Measurements from ENCODE around the gene DENND10.
"Not testable (repeated sequence)": the region's sequence is repeated elsewhere in the genome, so short reads cannot be mapped to it uniquely, and the experiment has no call there.

Gene DENND10

DNA sequence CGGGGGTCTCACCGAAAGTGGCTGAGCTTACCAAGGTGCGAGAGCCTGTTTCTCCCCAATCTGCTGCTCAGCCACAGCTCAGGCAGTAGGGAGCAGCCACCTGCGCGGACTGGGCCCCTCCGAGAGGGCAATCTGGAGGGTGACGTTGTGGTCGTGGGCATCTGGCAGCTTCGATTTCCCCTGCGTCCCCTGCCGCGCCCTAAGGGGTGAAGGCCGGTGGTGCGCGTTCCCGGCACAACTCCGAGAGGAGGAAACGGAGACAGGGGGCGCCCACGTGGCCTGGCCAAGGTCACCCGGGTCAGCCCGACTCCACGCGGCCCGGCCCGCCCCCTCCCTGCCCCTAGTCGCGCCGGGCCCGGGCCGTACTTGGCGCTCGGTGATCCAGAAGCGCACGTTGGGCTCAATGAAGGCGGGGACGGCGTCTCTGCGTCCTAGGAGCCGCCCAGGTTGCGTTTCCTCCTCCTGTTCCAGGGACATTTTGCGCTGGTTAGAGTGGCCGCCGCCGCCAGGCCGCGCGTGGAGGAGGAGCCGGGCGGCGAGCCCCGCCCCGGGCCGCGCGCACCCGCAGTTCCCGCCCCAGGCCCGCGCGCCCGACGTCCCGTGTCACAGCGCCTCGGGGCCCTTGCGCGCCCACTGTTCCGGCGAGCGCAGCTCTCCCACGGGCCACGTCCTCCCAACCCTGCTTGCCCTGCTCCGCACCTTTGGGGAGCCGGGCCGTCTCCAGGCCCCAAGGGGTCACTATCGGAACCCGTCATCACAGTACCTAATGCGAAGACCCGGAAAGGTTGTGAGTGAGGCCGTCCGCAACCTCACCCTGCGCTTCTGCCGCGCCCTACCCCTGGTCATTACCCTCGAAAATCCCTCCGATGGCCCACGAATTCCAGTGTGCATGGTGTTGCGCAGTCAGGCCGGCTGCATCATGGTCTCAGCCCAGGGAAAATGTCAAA lies 61.5 kb downstream of the DENND10 start, which contains the start of gene SFXN4:
Gene SFXN4 (minus strand): TSS at position 544 of the 947 bp plus-strand sequence. CDS start 67 bp downstream, at position 477.
- peak; percentile 86 for DNase-seq (ENCODE audit: low spot score)
- FAIRE-seq = peak; percentile 27

DNA sequence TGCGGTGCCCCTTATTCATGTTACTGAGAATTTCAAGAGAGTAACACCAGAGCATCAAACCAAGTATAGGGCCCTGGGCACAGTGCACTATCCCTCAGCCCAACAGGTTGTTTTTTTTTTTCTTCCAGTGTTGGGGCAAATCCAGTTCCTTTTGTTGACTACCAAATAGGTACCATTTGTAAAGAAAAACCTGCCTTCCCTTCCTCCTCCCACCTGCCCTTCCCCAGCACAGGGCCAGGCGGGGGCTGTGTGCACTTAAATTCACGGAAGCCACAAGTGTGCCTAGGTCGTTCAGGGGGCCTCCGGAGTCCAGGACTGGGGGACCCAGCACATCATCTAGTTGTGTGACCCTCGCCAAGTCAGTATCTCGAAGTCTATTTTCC lies 62.2 kb downstream of the DENND10 start:
- no peak for FAIRE-seq
- DNase-seq (ENCODE audit: low spot score) = no peak

DNA sequence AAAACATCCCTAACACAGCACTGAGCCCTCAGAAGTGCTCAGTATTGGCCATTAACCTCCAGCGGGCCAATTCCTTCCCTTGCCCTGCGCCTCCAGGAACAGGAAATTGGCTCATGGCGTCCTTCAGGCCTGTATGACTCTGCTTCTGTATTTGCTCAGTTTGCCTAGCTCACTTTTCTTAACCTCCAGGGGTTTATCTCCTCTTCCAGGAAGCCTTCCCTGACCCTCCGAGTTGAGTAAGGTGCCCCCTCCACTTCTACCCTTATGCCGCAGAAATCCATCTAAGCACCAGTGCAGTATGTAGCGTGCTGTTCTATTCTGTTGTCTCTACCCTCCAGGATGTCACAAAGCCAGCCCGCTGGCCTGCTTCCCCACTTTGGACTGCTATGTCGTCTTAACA lies 62.7 kb downstream of the DENND10 start:
- DNase-seq (ENCODE audit: low spot score) (no peak), FAIRE-seq (no peak)

DNA sequence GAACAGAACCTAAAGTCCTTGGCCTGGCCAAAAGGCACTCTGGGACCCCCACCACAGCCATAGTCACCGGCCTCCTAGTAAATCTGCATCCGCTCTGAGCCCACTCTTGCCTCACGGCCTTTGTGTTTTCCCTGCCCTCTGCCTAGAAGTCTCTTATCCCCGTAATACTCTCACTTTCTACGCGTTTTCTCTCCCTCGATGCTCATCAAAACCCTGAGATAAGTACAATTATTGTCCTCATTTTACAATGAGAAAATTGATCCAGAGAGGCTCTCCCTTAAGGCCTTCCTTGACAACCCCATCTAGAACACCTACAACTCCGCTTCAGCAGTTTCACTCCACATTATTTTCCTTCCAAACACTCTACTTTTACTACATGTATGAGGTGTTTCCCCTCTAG lies 63.1 kb downstream of the DENND10 start:
- FAIRE-seq (no peak), DNase-seq (ENCODE audit: low spot score) (no peak)

DNA sequence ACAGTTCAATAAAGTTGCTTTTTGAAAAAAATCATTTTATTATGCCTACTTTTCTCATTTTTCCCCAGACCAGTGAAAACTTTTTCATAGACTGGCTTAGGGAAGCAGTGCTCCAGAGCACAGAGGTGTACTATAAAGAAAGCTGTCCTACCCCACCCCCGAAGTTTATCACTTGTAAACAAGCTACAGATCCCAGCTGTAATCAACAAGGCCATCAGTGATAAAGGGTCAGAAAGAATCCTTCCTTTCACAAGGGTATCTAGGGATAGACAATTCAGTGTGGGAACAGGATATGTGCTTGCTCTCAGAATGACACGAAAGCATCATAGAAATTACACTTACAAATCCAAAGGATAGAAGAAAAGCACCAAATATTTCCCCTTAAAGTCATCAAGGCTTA lies 70.2 kb downstream of the DENND10 start:
- FAIRE-seq (no peak), DNase-seq (ENCODE audit: low spot score) (no peak)

DNA sequence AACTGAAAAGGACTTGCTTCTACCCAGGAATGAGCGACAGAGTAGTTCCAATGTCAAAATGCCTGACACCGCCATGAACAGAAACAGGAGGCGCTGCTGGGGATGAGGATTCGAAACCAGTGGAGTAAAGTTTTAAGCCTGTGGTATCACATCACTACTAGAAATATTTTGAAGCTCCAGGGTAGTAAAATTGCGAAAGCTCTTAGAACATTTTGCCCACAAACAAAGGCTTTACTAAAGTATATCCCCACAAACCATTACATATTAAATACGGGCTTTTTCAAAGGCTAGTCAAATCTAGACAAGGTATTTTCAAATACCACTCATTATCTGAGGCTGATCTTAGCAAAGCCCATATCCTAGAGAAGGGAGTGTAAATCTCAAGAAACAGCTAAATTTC lies 72.3 kb downstream of the DENND10 start:
- DNase-seq (ENCODE audit: low spot score) (no peak), FAIRE-seq (no peak)

DNA sequence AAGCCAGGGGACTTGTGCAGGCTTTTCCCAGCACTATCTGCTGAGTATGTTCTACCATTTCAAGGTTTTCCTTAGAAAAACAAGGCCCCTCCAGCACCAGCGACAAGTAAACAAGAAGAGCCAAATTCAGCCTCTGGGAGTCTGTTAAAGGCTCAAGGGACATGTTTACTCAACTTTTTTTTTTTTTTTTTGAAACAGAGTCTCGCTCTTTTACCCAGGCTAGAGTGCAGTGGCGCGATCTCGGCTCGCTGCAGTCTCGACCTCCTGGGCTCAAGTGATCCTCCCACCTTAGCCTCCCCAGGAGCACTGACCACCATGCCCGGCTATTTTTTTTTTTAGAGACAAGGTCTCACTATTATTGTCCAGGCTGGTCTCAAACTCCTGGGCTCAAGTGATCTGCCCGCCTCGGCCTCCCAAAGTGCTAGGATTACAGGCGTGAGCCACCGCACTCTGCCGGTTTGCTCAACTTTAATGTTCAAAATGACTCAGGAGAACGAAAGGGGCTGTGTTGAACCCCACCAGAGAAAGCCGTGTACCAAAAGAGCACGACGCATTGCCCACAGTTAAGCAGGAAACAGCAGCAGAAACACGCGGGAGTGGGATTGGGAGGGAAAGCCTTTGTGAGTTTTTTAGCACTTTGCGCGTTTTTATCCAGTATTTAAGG lies 73.9 kb downstream of the DENND10 start:
- DNase-seq (ENCODE audit: low spot score) = no peak
- no peak for FAIRE-seq

DNA sequence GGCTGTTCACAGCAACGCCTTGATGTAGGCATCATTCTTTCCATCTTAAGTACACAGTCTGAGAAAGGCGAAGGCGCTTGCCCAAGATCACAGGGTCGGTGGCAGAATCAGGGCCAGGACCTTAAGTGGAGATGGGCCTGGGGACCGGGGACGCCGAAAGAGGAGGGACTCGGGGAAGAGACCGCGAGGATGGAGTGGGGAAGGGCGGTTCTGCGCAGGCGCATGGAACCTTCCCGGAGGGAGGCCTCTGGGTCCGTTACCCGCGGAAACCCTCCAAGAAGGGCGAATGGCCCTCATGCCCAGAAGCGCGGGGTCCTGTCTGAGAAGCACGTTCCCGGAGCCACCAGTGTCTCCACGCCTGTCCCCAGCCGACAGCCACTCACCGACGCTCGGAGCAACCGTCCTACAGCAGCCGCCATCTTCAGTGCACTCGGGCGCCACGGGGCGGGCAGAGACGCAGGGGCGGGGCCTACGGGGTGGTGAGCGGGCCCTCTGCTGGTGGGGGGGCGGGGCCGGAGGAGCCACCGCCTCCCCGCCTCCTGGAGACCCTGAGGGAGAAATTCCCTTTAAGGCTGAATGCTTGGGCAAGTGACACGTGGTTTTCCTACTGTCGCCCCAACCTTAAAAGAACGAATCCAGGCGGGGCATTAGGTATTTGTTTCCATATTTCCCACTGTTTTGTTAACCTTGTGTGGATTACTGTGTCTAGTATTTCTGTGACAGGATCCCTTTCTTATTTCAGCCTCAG lies 74.6 kb downstream of the DENND10 start, which contains the start of gene PRDX3:
Gene PRDX3 (minus strand): TSS at position 441 of the 748 bp plus-strand sequence. CDS start 22 bp downstream, at position 419.
- FAIRE-seq (no peak), DNase-seq (ENCODE audit: low spot score) (peak; percentile 92)

DNA sequence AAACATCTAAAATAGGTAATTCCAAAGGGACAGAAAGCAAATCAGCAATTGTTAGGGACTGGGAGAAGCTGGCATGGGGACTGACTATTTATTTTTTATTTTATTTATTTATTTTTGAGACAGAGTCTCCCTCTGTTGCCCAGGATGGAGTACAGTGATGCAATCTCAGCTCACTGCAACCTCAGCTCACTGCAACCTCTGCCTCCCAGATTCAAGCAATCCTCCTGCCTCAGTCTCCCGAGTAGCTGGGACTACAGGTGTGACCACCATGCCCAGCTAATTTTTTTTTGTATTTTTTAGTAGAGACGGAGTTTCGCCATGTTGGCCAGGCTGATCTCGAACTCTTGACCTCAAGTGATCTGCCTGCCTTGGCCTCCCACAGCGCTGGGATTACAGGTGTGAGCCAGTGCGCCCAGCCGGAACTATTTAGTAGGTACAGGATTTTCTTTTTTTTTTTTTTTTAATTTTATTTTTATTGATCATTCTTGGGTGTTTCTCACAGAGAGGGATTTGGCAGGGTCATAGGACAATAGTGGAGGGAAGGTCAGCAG lies 77.0 kb downstream of the DENND10 start:
- FAIRE-seq; DNase-seq (ENCODE audit: low spot score): not testable (repeated sequence)

DNA sequence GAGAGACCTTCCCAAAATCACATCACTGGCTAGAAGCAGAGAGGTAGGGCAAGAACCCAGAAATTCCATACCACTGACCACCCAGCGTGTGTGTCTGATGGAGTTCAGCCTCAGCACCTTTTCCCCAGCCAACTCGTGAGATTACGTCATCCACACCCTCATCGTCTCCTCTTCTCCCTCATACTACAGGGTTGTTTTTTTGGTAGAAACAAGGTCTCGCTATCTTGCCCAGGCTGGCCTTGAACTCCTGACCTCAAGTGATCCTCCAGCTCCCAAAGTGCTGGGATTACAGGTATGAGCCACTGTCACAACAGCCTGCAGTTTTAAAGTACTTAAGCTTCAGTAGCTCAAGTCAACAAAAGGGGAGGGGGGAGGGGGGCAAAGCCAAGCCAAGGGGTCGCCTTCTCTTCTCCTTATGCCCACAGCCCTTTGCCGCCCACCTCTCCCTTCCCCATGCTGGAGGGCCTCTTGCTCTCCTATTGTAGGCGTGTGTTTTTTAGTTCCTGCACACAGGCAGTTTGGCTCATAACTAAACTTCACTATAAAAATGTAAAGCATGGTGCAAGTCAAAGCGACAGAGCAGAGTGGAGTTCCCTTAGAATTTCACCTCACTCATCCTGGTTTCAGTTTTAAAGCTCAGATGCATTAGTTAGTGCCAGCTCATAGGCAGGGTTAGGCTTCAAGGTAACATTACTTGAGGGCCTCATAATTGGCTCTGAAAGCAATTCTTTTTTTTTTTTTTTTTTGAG lies 79.9 kb downstream of the DENND10 start:
- FAIRE-seq (no peak), DNase-seq (ENCODE audit: low spot score) (no peak)
